Inflammatory macrophage treated with lipopolysaccharide for 4 hours (primary cell): ENCODE data around the gene GBP2.

Experiments used
- DNase-seq: peaks from one replicate; pipeline ENCODE4 v3.0.0-alpha.2; 2020

Gene GBP2

DNA sequence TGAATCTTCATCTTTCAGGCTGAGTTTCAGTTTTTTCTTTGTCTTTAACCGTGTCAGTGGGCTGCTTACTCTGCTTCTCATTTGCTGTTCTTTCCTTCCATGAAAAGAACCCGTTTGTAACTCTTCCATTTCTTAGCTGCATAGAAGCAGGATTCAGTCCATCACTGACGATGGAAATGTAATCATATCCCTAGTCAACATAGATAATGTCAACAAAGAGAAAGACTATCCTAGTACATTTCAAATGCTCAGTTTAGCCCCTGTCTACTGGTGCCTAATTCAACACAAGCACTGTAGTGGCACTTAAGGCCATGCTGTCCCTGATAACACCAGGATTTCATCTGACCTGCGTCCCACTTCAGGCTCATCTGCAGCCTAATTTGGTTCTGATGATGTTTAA is 61.3 kb downstream of the GBP2 start:
- no peak for DNase-seq

DNA sequence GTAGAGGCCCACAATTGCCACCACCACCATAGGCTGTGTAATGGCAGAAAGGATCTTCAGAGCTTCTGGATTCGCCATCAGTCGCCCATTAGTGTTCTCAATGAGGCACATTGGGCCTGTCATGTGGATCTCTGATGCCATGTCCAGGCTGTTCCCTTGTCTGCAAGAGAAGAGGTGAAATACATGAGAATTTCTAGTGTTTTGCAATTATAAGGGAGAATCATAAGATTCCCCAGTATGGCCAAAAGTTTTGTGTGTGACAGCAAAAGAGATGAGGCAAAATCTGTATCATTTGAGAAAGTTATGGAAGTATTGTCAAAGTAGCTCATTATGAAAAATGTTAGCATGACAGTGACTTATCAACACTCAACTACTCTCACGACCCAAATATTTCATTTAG is 62.8 kb downstream of the GBP2 start:
- peak; percentile 68 for DNase-seq

DNA sequence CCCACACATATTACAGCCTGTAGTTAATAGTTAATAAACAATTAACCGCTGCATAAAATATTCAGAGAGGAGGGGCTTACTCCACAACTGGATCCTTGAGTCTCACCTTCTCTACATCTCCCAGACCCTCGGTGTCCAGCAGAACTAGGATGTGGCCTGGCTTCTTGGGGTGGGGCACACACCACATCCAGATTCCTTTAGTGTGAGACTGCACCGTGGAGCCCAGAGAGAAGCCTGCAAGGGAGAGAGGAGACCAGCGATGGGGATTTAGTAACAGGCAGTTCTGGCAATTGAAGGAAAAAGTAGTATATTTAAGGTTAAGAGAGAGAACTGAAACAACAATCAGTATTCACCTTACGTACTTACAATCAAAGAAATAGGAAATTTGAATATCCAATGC is 65.8 kb downstream of the GBP2 start:
- DNase-seq = no peak
